Endothelial cell of umbilical vein (primary cell): Measurements from ENCODE around the gene STPG3. TPM values are rescaled to one million over a fixed set of nuclear protein-coding genes. Genes with fewer than 3 reads are reported as not detected.

ENCODE experiments used
- BruUV-seq: library from RNA; stranded (reverse); fragments of 400-500 nt; replicated peaks from 2 replicates; lab custom pipeline; 2021; lab: Mats Ljungman, UMichigan
- CTCF ChIA-PET: fragments of 300-600, 350-600 bp; sonication (Branson Sonifier 250); formaldehyde crosslinking; loops from one replicate; lab custom pipeline; 2021; ENCODE audit warnings: antibody characterized with exemption, inconsistent platforms; lab: Charles Lee
- POLR2A ChIA-PET: fragments of 300-600, 350-600 bp; sonication (Branson Sonifier 250); formaldehyde crosslinking; loops from one replicate; lab custom pipeline; 2021; ENCODE audit warnings: antibody characterized with exemption, inconsistent platforms; lab: Charles Lee
- DNase-seq: peaks from one replicate; pipeline ENCODE4 v3.0.0-alpha.2; 2011; ENCODE audit warnings: low read depth, low spot score
- FAIRE-seq: peaks from 2 replicates; lab custom pipeline; 2011; peaks lifted over from hg19 to GRCh38; lab: Jason Lieb, UNC
- H2AFZ ChIP-seq: 2 replicates; pipeline ENCODE4 v1.6.0; 2012; ENCODE audit warnings: low read depth, low read length, control low read depth, inconsistent platforms
- H3K27ac ChIP-seq: 2 replicates; pipeline ENCODE4 v1.5.1; 2011; ENCODE audit warnings: low read depth, mild to moderate bottlenecking, control low read depth, low read length, moderate library complexity; ENCODE audit not compliant: insufficient read depth
- H3K27me3 ChIP-seq, 2 experiments: 2 replicates each; pipeline versions ENCODE4 v1.6.0 to v1.6.1; 2011; ENCODE audit warnings: low read length in 2 of 2, mixed read lengths in 1 of 2; ENCODE audit not compliant: control insufficient read depth in 2 of 2, insufficient read depth in 2 of 2
- H3K36me3 ChIP-seq, 2 experiments: 2 replicates in 1 of 2; 3 replicates in 1 of 2; pipeline ENCODE4 v1.5.1; 2011; ENCODE audit warnings: low read length in 2 of 2, mild to moderate bottlenecking in 1 of 2, moderate library complexity in 1 of 2; ENCODE audit not compliant: control insufficient read depth in 2 of 2, insufficient read depth in 2 of 2; ENCODE audit errors: extremely low read depth in 1 of 2
- H3K4me1 ChIP-seq: 3 replicates; pipeline ENCODE4 v1.5.1; 2011; ENCODE audit warnings: mild to moderate bottlenecking, low read length; ENCODE audit not compliant: control insufficient read depth, insufficient read depth; ENCODE audit errors: extremely low read depth
- H3K4me2 ChIP-seq: 2 replicates; pipeline ENCODE4 v1.6.1; 2011; ENCODE audit warnings: low read length, control low read depth, mixed read lengths; ENCODE audit not compliant: insufficient read depth
- H3K4me3 ChIP-seq, 3 experiments: fragments of 200-600 bp in 1 of 3; sonication (generic), shearing (Covaris generic) in 1 of 3; replicated peaks in 1 of 3; 2 replicates each; pipeline ENCODE4 v1.5.1; 2011 to 2016; ENCODE audit warnings: control low read depth in 3 of 3, low read length in 3 of 3, mild to moderate bottlenecking in 2 of 3, inconsistent platforms in 1 of 3, low read depth in 1 of 3, moderate library complexity in 1 of 3; ENCODE audit not compliant: insufficient read depth in 1 of 3
- H3K79me2 ChIP-seq: 2 replicates; pipeline ENCODE4 v1.6.0; 2012; ENCODE audit warnings: low read length, inconsistent platforms; ENCODE audit not compliant: control insufficient read depth, insufficient read depth
- H3K9ac ChIP-seq: replicated peaks from 2 replicates; pipeline ENCODE3; 2011; ENCODE audit warnings: low read length, control low read depth; ENCODE audit not compliant: insufficient read depth; ENCODE audit errors: extremely low read depth
- H3K9me1 ChIP-seq: replicated peaks from 3 replicates; pipeline ENCODE4 v1.6.0; 2011; ENCODE audit warnings: mild to moderate bottlenecking, low read length; ENCODE audit not compliant: control insufficient read depth, insufficient read depth; ENCODE audit errors: extremely low read depth
- H3K9me3 ChIP-seq: replicated peaks from 2 replicates; pipeline ENCODE4 v1.5.1; 2012; ENCODE audit warnings: low read length, inconsistent platforms; ENCODE audit not compliant: control insufficient read depth, insufficient read depth
- H4K20me1 ChIP-seq: replicated peaks from 2 replicates; pipeline ENCODE3; 2011; ENCODE audit warnings: mild to moderate bottlenecking, low read length; ENCODE audit not compliant: control insufficient read depth, insufficient read depth; ENCODE audit errors: extremely low read depth
- CTCF ChIP-seq, 2 donors: IDR thresholded peaks; 1 replicate in 1 of 2; 2 replicates in 1 of 2; pipeline ENCODE4 v1.5.1; 2011; ENCODE audit warnings: low read length in 2 of 2, mild to moderate bottlenecking in 2 of 2, moderate library complexity in 2 of 2, control low read depth in 1 of 2, inconsistent platforms in 1 of 2, low read depth in 1 of 2; ENCODE audit not compliant: insufficient read depth in 1 of 2; ENCODE audit errors: extremely low read depth in 1 of 2
- EZH2 ChIP-seq: IDR thresholded peaks from 2 replicates; pipeline ENCODE4 v1.6.1; 2012; ENCODE audit warnings: borderline replicate concordance, low read depth, mild to moderate bottlenecking, moderate library complexity, low read length, inconsistent platforms; ENCODE audit not compliant: severe bottlenecking
- FOS ChIP-seq: IDR thresholded peaks from 2 replicates; pipeline ENCODE4 v1.6.1; 2011; ENCODE audit warnings: mild to moderate bottlenecking, low read length, moderate library complexity, borderline replicate concordance; ENCODE audit not compliant: insufficient read depth
- GATA2 ChIP-seq: IDR thresholded peaks from 2 replicates; pipeline ENCODE4 v1.7.0; 2011; ENCODE audit warnings: low read depth, mild to moderate bottlenecking, moderate library complexity, mixed read lengths, low read length; ENCODE audit not compliant: insufficient read length, insufficient read depth
- JUN ChIP-seq: IDR thresholded peaks from 2 replicates; pipeline ENCODE4 v1.6.1; 2011; ENCODE audit warnings: borderline replicate concordance, low read depth; ENCODE audit not compliant: insufficient read length, insufficient read depth
- MAX ChIP-seq: IDR thresholded peaks from 2 replicates; pipeline ENCODE4 v1.6.1; 2011; ENCODE audit not compliant: insufficient read depth, insufficient read length
- MYC ChIP-seq: IDR thresholded peaks from one replicate; pipeline ENCODE4 v1.6.1; 2011; ENCODE audit warnings: mild to moderate bottlenecking, low read depth, low read length
- POLR2A ChIP-seq: IDR thresholded peaks from 2 replicates; pipeline ENCODE4 v1.6.1; 2012; ENCODE audit warnings: low read depth, mild to moderate bottlenecking, control low read depth, low read length
- POLR2AphosphoS5 ChIP-seq: IDR thresholded peaks from 2 replicates; pipeline ENCODE4 v1.6.1; 2012; ENCODE audit warnings: low read depth, mild to moderate bottlenecking, control low read depth, low read length, moderate library complexity; ENCODE audit not compliant: insufficient read depth
- dilution Hi-C: fragments of 300-500 bp; cut with MboI; formaldehyde crosslinking; loops from one replicate; pipeline ENCODE4 v1.15.0; 2019; ENCODE audit warnings: low sequenced_read_pairs; ENCODE audit not compliant: extremely low pct_ligation_motif_present
- intact Hi-C: fragments of 100-400 bp; cut with micrococcal nuclease; formaldehyde crosslinking; loops from one replicate; pipeline ENCODE4 v1.10.0; 2022
- polyA plus RNA-seq, 4 experiments: library from polyadenylated mRNA; depleted of rRNA in 3 of 4; stranded (reverse) in 3 of 4; unstranded in 1 of 4; fragments of >200 nt; gene quantifications; 2 replicates each; pipeline versions ENCODE4 v1.2.1 to v1.2.3, GENCODE V29; 2011 to 2012; ENCODE audit warnings: missing spikeins in 1 of 4
- total RNA-seq: library from RNA; stranded (reverse); gene quantifications from 2 replicates; pipeline ENCODE4 v1.2.3, GENCODE V29; 2021

The STPG3 gene
- total and polyA plus RNA-seq, 2 donors (not counting 3 experiments of a cell fraction or from before 2014, with no cell fraction given), result not detected

DNA sequence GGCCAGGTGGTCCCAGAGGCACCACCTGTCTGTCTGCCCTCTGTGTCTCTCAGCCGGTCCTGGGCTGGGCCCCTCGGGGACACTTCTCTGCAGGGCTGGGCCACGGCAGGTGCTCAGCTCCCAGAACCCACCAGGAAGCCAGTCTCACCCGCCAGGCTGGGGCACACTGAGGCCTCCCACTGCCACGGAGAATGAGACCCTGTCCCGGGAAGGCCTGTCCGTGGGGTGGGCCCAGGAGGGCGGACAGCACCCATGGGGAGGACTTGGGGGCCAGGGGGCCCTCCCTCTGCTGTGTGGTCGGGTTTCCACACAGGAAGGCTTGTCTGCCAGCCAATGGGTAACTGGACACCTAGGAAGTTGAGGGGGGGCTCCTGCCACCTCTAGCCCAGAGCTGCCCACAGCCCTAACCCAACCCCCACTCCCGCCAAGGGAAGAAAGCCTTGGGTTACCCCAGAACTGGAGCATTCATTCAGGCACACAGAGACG, 14.1 kb upstream of the STPG3 start:
- intact Hi-C loops, result loop anchor here (1.0 to 5.0 kb wide), 3 partner anchors 14 to 450 kb away; partner anchors contain the start of gene RNF208
- dilution Hi-C loops, result no loop called here
- BruUV-seq, result no TSS peak
- H3K9ac ChIP-seq, result no peak overlapping the region
- H3K4me1 ChIP-seq, result no peaks in the 10 kb centered on the region
- H3K9me3 ChIP-seq, result no peaks in the 10 kb centered on the region
- H3K4me3 ChIP-seq, result no peak overlapping the region
- H2AFZ ChIP-seq, result no peak overlapping the region
- H3K36me3 ChIP-seq, result no peaks in the 10 kb centered on the region
- ChIA-PET POLR2A (no interaction called here), CTCF (interaction anchor here (0.6 to 2.5 kb wide), 66 partner anchors 8 to 459 kb away, joined by 3 to 63 read pairs (median 4); partner anchors contain the start of genes CYSRT1, MAN1B1, NDOR1 and NELFB)
- FAIRE-seq (no peak), DNase-seq (no peak)
- H3K9me1 ChIP-seq, result no peaks in the 10 kb centered on the region
- H4K20me1 ChIP-seq, result no peaks in the 10 kb centered on the region
- no peaks in the 10 kb centered on the region for H3K27me3 ChIP-seq
- H3K4me2 ChIP-seq, result no peak overlapping the region
- peaks cover 9% of the 10 kb centered on the region for H3K79me2 ChIP-seq
- no peak overlapping the region for H3K27ac ChIP-seq
- TF ChIP-seq MAX (no peak), EZH2 (no peak), GATA2 (no peak), CTCF (IDR thresholded peaks at IDR 0.05; ENCODE audit: extremely low read depth in 1 of 2, insufficient read depth in 1 of 2, low read depth in 1 of 2, low read length in 2 of 2) (no peak), POLR2AphosphoS5 (no peak), FOS (no peak), MYC (no peak), JUN (no peak), POLR2A (no peak)
